Fibroblast of peridontal ligament (primary cell): ENCODE measurements around the gene ZC3H12C.

Experiments
- DNase-seq: peaks from one replicate; pipeline ENCODE4 v3.0.0-alpha.2; 2010; ENCODE audit errors: extremely low read depth

Gene ZC3H12C

GRCh38 chr11:110076371-110076965 lies 16.7 kb upstream of the ZC3H12C start:
- no peak for DNase-seq

DNA sequence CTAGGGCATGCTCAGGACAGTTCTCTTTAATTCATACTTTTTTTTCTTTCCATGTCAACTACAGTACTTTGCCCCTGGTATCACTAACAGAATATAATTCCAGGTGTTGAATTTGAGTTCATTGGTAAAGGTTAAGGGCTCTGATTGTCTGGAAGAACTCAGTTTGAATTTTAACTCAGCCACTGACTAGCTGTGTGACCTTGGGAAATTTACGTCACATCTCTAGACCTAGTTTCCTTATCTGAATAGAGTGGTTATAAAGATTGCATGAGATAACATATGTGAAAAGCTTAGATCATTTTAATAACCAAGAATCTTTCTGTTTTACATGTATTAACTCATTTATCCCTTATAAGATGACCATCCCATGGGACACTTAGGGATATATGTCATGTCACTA lies 15.8 kb upstream of the ZC3H12C start:
- no peak for DNase-seq

- DNase-seq: peak; percentile 53
These were observed 15.3 kb upstream of the ZC3H12C start for GRCh38 chr11:110077831-110078325.

DNA sequence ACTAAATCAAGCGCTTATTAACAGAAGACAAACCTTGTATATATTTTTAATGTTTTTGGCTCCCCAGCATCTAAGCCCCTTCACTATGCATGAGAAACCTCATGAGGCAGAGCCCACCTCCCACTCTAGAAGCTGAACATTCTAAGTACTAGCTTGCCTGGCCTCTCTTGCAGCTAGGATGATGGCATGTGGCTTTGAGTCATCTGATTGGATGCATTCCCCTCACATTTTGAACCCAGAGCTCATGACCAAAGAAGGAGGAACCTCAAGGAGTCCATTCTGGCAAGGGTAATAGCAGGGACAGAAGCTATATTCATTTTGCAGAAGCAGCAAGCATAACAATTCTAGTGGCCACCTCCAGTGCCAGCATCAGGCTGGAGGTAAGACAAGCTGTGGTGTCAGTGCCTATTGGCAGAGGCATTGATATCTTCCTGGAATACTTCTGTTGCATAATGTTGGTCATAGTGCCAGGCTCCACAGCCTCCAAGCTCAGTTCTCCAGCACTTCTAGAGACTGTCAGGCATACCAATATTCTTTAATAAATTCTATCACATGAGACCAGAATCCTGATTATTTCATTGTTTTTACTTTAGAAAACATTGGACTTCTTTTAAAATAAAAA lies 14.2 kb upstream of the ZC3H12C start:
- DNase-seq: no peak

- DNase-seq: no peak
These were observed 13.5 kb upstream of the ZC3H12C start for GRCh38 chr11:110079726-110080125.

DNA sequence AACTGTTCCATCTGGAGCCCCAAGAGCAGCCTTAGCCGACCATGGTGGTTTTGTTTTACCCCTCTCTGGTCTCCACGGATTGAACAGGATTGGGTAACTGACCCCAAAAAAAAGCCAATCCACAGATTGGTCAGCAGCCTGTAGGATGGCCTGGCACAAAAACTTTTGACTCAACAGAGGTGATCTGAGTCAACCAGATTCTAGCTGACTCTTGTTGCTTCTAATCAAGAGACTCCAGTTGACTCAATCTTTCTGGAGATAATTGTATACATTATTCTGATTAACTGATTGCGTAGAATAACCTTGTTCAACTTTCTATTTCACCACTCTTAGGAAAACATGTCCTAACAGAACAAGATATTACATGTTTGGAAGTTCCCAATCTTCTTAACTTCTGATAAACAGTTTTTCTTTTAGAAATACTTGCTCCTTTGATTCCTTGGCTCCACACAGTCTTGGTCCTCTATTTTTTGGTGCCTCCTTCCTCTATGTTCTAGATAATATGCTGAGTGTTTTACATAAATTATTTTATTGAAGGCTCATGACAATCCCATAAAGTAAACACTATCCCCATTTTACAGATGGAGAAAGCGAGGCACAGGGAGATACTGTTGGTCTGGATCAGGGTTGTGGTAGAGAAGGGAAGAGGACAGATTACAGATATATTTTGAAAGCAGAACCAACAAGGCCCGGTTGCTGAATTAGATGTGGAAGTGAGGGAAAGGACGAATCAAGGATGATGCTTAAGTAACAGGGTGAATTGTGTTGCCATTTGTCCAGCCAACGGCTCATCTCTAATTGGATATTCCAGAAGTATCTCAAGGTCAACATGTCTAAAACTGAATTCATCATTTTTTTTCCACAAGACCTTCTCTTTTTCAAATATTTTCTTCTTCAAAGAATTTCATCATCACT lies 11.5 kb upstream of the ZC3H12C start:
- DNase-seq: peak; percentile 91

- DNase-seq: no peak
These were observed 10.3 kb upstream of the ZC3H12C start for GRCh38 chr11:110082899-110083298.

DNA sequence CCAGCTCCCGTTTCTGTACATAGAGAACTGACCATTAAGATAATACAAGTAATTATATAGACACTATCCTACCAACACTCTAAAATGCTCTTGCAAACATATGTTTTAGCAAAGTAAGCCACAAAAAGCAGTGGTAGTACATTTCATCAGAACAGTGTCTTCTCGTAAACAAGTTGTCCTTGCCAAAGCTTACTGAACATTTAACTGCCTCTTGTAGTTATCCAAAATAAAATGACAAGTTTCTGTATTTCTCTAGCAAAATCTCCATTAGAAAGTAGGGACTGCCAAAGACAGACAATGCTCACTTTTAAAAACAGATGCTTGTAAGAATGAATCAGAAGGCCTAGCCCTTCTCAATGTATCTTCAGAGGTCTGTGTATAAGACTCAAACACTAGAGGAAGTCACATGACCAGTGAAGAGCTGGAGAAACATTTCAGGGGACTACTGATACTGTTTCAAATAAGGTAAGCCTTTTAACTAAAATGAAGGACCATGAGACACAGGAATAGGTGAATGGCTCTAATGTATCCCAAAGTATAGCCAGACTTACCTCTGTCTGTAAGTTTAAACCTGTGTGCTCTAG lies 7.8 kb upstream of the ZC3H12C start:
- DNase-seq: peak; percentile 62

DNA sequence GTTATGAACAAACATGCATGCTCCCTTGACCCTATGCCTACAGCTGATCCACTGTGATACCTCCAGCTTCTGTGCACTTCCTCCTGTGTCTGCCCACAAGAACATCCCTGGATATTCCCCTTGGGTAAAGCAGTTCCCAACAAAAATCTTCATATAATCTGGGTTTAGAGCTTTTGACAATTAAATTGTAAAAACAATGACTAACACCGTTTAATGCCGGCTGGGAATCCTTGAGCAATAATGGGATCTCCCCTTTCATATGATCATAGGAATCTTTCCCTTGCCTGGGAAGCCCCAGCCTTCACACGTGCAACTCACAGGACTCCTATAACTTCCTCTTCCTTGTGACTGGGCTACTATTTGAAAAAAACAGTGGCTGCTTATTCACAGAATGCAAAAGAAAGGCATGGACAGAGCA lies 6.3 kb upstream of the ZC3H12C start:
- peak; percentile 81 for DNase-seq

GRCh38 chr11:110087812-110088534 lies 5.2 kb upstream of the ZC3H12C start:
- peak; percentile 89 for DNase-seq

DNA sequence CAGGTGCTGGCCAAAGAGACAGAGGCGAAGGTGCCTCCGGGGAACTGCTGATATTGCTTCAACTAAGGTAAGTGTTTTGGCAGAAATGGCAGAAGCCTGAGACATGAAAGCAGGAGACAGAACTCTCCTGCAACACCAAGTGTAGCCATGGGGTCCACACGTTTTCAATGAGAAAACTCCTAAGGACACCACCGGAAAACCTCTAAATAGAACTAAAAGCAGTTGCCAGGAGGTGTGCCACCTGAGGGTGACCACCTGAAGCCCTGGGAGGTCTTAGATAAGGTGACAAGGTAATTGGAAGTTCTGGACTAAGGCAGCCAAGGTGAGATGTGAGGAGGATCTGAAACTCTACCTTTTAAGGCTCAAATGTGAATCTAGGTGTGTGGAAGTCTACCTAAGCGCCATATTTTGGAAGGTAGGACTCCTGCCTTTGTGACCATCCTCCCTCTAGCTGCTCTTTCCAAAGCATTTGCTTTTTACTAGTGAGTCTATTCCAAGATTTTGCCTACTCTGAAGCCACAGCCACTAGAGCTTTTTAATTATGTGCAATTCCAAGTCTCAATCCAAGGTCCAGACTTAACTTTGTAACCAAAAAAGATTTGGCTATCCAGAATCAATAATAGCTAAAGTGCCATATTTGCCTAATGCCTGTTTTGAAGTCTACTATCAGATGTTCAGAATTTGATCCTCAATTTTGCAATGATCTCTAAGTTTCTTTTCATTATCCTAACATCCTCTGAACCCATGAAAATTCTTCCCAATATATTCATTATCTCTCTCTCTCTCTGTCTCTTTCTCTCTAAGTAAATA lies 4.5 kb upstream of the ZC3H12C start:
- no peak for DNase-seq

DNA sequence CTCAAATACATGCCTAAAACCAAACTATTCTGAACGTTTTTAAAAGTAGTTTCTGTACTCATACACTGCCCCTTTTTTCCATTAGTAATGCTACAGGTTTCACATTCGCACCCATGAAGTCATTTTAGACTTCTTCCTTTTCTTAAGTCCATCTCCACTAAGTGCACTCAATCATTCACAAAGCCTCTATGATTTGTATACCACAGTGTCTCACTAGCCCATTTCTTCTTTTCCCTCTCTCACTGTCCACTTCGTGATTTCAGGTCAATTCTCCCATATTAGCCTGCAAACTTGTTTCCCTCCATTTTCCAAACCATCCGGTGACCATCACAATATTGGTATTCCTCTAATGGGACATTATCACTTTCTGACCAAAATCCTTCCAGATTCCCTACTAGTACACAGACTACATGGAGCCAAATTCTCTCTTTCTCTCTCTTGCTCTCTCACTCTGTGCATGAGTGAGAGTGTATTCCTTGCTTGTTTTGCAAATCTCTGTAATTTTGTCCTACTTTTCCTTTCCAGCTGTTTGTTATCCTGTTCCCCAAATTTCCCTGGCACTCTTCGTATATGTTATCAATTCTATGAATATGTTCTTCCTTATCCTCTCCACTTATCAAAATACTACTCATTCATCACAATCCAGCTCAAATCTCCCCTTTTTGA lies 3.4 kb upstream of the ZC3H12C start:
- DNase-seq: no peak

DNA sequence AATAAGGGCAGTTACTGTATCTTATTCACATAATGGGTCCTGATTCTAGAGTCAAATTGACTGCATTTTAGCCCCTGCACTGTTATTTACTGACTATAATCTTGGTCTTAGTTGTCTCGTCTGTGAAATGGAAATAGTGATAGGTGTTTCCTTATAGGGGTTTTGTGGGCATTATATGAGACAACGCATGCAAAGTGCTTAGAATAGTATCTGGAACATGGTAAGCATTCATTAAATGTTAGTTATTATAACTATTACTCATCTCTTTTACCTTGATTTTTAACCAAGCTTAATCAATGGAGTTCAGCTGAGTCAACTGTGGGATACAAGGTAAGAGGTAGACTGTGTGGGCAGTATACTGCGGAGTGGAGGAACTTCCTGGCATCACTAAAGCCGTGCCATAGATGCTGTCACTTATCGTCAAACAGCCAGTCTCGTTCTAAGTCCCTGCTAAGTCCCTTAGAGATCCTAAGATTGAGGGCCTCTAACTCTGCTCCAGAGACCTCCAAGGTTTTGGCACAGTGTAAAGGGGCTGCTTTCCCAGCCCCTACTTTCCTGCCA lies 2.6 kb upstream of the ZC3H12C start:
- DNase-seq: no peak

DNA sequence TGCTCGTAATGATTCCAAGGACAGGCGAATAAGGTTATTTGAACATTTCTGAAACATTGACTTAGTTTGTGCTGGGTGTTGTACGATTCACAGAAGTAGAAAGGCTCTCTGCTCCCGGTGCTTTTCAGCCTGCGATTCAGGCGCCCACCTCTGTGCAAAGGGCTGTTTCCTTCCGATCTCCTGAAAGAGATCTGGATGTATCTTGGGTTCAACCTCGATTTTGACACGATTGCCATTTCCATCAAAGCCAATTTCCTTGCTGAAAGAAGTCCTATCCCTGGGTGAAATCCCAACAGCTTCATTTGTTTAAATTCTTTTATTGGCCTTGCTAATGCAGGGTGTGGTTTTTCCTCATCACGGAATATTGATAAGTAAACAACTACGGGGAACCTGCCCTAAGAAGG lies 1.1 kb upstream of the ZC3H12C start:
- DNase-seq: peak; percentile 33

DNA sequence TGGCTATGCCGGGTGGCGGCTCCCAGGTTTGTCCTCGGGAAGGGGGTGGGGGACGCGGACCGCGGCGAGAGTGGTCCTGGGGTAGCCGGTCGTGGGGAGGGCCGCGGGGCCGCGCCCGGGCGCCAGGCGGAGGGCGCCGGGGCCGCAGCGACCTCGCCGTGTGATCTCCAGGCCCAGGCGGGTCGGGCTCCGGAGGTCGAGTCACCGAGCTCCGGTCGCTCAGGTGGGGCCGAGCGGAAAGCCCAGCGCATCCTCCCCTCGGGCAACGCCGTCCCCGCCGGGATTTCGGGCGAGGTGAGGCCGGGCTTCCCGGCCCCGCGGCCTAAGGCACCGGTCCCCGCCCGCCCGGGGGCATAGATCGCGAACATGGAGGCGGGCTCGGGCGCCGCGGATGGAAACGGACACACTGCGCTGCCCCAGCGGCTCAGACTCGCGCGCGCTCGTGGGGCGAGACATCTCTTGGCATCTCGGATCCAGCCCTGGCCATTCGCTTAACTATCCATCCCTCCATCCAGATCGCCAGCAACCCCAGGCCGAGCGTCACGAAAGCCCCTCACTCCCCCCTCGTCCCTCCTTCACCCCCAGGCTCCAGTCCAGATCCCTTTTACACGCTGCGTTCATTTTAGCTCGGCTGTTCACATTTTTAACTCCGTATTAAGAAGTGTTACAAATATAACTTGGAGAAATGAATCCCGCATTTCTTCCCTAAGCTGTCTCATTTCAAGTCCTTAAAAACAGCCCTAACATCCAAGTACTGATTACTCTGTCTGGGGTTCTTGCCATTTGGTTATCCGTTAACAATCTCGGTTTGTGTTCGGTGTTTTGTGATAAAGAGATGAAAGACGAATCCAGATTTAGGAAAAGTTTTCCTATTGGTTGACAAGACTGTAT lies 460 bp downstream of the ZC3H12C start:
- DNase-seq: peak; percentile 69

DNA sequence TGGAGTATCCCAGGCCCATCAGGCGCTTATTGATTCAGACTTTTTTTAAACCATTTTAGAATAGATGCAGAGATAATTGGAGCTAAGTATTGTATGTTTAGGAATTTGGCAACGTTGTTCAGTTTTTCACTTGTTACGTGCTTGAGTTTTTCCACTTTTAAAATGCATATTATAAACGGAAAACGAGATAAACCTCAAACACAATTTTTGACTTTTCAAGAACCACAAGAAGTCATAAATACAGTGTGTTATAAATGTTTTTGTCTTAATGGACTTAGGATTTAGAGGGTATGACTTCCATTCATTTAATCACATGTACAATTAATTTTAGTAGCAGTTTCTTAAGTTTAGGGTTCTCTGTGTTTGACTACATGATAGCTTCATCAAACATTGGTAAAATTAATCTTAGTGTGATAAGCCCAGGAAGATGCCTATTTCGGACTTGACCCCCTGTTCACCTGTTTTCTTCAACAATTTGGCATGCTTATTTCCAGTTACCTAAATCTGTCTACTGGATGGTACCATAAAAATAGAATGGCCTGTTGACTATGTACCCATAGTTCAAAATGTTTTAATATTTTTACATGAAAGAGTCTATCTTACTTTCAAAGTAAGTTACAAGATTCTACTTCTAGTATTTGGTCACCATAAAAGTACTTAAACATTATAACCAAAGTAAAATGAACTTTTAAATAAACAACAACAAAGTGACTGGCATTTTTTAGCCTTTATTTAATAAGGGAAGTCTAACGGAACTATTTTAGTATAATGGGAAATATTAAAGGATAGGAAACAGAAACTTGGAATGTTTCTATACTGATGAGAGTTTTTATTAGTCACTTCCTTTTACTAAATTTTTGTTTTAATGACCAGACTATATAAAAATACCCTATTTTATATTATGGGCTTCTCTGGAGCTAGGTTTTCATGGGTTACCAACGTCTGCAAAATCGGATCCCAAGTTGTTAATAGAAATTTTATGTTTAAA lies 1.4 kb downstream of the ZC3H12C start:
- DNase-seq: no peak

DNA sequence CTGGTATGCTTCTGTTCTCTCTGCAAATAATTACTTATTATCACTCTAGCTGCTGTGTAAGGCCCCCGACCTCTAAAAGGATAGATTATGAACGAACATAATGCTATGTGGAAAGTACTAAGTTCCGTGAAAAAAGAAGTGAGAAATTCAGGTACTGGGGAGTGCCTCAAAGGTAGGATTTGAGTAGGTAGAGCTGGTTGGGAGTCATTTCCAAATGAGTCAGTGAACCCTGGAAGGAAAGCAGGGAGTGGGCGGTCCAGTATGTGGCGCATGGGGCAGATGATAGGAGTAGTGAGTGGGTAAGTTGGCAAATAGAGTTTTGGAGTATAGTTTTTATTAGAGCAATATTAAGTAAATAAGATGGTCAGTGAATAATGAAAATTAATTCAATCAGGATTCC lies 2.4 kb downstream of the ZC3H12C start:
- DNase-seq: no peak

GRCh38 chr11:110096496-110096895 lies 3.3 kb downstream of the ZC3H12C start:
- no peak for DNase-seq
